GM18498 (cell line): Measurements from ENCODE around the gene SERPINA4.

Experiments
- ATAC-seq: cut with Tn5 transposase; IDR thresholded peaks from one replicate; pipeline ENCODE4 v1.9.1; 2021; ENCODE audit warnings: mild to moderate bottlenecking, moderate library complexity; ENCODE audit not compliant: unreplicated experiment

The SERPINA4 gene

GRCh38 chr14:94560751-94561655, at the start of gene SERPINA4:
SERPINA4 (plus strand) TSS chr14:94561442; CDS start chr14:94563483, 2,041 bp downstream.
- ATAC-seq: no peak

GRCh38 chr14:94514351-94514750, 46.9 kb upstream of the SERPINA4 start:
- ATAC-seq: no peak

GRCh38 chr14:94515426-94515825, 45.8 kb upstream of the SERPINA4 start:
- no peak for ATAC-seq

- ATAC-seq: no peak
These were observed 45.4 kb upstream of the SERPINA4 start for GRCh38 chr14:94515856-94516255.

DNA sequence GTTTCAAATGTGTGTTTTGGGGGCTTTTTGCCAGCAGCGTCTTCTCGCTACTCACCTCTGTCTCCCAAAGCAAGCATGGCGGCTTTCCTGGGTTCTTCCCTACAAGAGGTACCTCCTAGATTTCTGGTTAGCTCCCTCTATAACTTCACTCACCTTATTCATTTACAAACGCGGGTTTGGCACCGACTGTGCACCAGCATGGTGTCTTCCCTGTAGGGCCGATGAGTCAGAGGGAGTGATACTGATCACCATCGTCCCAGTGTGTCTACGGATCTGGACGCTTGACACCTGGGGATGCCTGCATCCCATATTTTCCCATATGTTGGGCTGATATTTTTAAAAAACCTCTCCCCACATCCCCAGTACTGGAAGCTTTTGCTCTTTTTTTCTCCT, 44.0 kb upstream of the SERPINA4 start:
- ATAC-seq: no peak

DNA sequence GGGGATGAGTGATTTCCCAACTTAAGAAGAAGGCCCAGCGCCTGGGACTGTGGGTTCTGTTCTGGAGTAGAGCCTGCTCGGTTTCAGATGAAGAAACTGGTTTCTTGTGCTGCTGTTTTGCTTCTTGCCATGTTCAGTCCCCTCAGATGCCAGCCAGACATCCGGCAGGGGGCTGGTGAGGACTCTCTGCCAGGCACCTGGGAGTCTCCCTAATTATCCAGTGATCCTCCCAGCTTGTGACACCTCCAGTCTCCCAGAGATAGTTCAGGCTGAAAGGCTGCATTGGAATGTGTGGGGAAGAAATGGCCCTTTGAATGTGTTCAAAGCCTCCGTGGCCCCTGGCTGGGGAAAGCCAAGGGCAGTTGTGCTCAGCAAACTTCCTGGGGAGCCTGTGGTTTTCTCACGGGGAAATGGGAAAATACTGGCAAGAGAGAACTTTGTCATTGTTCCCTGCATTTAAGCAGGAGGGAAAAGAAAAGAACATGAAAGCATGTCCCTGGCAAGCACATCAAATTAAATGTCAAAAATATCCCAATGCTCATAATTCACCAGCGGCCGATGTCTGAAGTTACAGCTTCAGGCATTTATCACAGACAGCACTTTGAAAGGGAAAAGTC, 43.5 kb upstream of the SERPINA4 start:
- no peak for ATAC-seq

- no peak for ATAC-seq
These were observed 39.7 kb upstream of the SERPINA4 start for GRCh38 chr14:94521375-94522114.

- ATAC-seq: no peak
These were observed 39.0 kb upstream of the SERPINA4 start for GRCh38 chr14:94522115-94522724.

- no peak for ATAC-seq
These were observed 38.0 kb upstream of the SERPINA4 start for GRCh38 chr14:94523265-94523664.

GRCh38 chr14:94524093-94524492, 37.1 kb upstream of the SERPINA4 start:
- no peak for ATAC-seq

DNA sequence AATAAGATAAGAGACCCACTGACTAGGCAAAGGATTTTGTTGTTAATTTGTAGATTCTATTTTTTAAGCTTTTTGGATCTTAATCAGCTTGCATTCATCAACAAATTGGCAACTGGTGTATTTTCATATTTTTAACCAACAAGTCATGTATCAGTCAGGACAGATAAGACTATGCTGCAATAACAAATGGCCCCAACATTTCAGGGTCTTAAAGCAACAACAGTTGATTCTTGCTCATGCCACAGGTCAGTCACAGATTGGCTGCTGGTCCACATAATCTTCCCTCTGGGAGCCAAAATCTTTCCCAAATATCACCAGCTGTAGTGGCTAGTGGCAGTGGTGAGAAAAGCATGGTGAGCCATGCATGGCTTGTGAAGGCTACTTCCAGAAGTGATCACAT, 30.1 kb upstream of the SERPINA4 start:
- ATAC-seq: no peak

DNA sequence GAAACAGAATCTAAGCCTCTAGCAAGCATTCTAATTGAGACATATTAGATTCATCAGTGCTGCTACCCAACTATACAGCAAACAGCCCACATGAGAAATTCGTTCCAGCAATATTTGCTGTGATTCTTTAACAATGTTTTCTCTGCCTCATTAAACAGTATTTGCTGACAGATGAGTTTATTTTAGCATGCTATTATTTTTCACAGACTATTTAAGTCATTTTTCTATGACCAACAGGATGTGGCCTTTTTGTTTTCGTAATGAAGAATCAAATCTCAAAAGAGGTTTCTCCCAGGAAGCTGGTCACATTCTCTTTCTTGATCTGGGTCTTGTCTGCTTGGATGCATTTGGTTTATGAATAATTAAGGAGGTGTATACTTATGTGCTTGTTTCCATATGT, 28.8 kb upstream of the SERPINA4 start:
- ATAC-seq: no peak

GRCh38 chr14:94535506-94535905, 25.7 kb upstream of the SERPINA4 start:
- no peak for ATAC-seq

GRCh38 chr14:94536836-94537235, 24.4 kb upstream of the SERPINA4 start:
- ATAC-seq: no peak

- no peak for ATAC-seq
These were observed 23.0 kb upstream of the SERPINA4 start for GRCh38 chr14:94538070-94538740.

- no peak for ATAC-seq
These were observed 22.1 kb upstream of the SERPINA4 start for GRCh38 chr14:94539181-94539580.

DNA sequence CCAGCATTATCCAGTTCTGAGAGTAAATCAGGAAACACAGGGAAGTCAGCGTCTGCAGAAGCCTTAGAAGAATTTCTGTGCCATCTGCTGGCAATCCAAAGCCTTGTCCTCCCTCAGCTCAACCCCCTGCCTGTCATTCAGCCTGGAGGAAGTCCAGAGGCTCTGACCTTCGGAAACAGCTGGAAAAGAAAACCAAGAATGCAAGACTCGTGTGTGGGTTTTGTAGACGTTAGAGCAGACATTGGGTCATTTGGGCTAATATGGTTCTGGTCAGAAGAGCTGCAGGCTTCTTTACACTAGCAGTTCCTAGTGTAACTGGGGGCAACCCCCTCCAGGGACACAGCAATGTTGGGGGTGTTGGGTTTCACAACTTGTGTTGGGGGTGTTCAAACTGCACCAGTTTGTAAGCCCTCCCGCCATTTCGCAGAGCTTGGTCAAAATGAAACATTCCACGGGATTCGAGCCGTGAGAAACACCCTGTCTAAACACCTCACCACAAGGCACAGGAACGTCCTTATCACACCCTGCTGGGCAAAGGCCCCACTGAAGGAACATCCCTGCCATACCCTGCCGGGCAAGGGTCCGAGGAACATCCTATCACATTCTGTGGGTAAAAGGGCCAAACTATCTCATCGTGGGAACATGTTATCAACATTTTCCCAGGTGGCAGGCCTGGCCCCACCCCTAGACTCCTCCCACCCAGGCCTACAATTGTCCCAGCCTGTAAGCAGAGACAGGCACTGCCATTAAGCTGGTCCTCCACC, 21.0 kb upstream of the SERPINA4 start:
- no peak for ATAC-seq

DNA sequence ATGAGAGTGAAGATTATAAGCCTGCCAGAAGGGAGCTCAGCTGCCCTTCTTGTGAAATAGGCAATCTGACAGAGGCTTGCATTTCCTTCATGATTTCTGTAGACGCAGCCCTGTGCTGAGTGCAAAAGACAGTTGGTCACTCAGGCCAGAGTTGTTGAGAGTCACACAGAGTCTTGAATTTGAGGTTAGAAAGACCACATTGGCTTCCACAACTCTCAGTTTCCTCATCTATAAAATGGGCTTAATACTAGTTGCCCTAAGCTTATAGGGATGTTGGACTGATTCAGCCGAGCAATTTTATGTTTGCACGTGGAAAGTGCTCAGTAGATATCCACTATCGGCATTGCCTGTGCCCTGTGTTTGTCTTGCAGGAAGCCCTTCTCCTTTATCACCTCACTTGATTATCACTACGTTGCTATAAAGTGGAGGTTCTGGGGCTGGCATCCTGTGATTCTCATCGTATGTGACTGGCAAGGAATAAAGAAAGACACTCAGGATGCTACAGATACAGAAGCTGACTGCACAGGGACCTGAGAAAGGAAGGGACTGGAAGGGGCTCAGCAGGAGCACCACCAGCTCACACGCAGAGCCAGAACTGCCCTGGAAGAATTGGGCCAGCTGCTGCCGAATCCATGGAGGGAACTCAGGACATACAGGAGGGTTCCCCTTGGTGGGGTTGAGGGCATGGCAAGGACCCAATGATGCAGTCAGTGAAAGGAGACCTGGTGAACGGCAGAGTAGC, 19.8 kb upstream of the SERPINA4 start:
- ATAC-seq: no peak

- no peak for ATAC-seq
These were observed 19.0 kb upstream of the SERPINA4 start for GRCh38 chr14:94542111-94542810.
